Glutamatergic neuron (in vitro differentiated cells): ENCODE measurements around the gene PKP3. TPM values are rescaled to one million over a fixed set of nuclear protein-coding genes. Genes with fewer than 3 reads are reported as not detected.
A peak's percentile ranks its signal among the peaks of the same experiment; 100 is the strongest.

Experiments
- DNase-seq: peaks from one replicate; pipeline ENCODE4 v3.0.0; 2022
- H3K27ac Mint-ChIP-seq: one replicate; pipeline ENCODE4 v1.8.0; 2020; ENCODE audit warnings: mild to moderate bottlenecking, mixed read lengths, inconsistent platforms; ENCODE audit not compliant: unreplicated experiment
- H3K27me3 Mint-ChIP-seq: one replicate; pipeline ENCODE4 v1.8.0; 2020; ENCODE audit warnings: mild to moderate bottlenecking, moderate library complexity, mixed read lengths, inconsistent platforms; ENCODE audit not compliant: unreplicated experiment
- H3K36me3 Mint-ChIP-seq: one replicate; pipeline ENCODE4 v1.8.0; 2020; ENCODE audit warnings: mild to moderate bottlenecking, mixed read lengths, inconsistent platforms; ENCODE audit not compliant: unreplicated experiment
- H3K4me1 Mint-ChIP-seq: one replicate; pipeline ENCODE4 v1.8.0; 2020; ENCODE audit warnings: mild to moderate bottlenecking, low read depth, mixed read lengths, inconsistent platforms; ENCODE audit not compliant: unreplicated experiment
- H3K4me3 Mint-ChIP-seq: one replicate; pipeline ENCODE4 v1.8.0; 2020; ENCODE audit warnings: mild to moderate bottlenecking, mixed read lengths, inconsistent platforms; ENCODE audit not compliant: unreplicated experiment
- H3K9me3 Mint-ChIP-seq: one replicate; pipeline ENCODE4 v1.8.0; 2020; ENCODE audit warnings: mild to moderate bottlenecking, moderate library complexity, mixed read lengths, inconsistent platforms; ENCODE audit not compliant: unreplicated experiment
- CTCF ChIP-seq: fragments of 200-600 bp; sonication (generic); IDR thresholded peaks from one replicate; pipeline ENCODE4 v1.5.0; 2021; ENCODE audit not compliant: partially characterized antibody, unreplicated experiment
- total RNA-seq: library from RNA; stranded (reverse); fragmentation: NEBNext Ultra II Directional; extraction: Animal tissue kit (Norgen Biotek cat#: 25700); gene quantifications from one replicate; pipeline ENCODE4 v1.2.1, GENCODE V29; 2021; ENCODE audit not compliant: unreplicated experiment

PKP3 gene
- total RNA-seq, 1 donor from 2014 or later: not detected

- Mint-ChIP-seq H3K36me3 (peaks cover 17% of the 10 kb centered on the region), H3K9me3 (peaks cover 13% of the 10 kb centered on the region), H3K27ac (no peak overlapping the region), H3K27me3 (peaks cover 7% of the 10 kb centered on the region), H3K4me1 (no peaks in the 10 kb centered on the region), H3K4me3 (no peak overlapping the region)
- no peak for DNase-seq
- no peak for TF ChIP-seq CTCF
These were observed 2.6 kb upstream of the PKP3 start for GRCh38 chr11:391117-392017.

- H3K9me3 Mint-ChIP-seq: peaks cover 7% of the 10 kb centered on the region
- no peak overlapping the region for H3K27ac Mint-ChIP-seq
- DNase-seq: no peak
- no peaks in the 10 kb centered on the region for H3K4me1 Mint-ChIP-seq
- H3K27me3 Mint-ChIP-seq: peaks cover 7% of the 10 kb centered on the region
- no peak for TF ChIP-seq CTCF
- H3K36me3 Mint-ChIP-seq: peaks cover 9% of the 10 kb centered on the region
- H3K4me3 Mint-ChIP-seq: no peak overlapping the region
These were observed 1.8 kb upstream of the PKP3 start for GRCh38 chr11:392102-392777.

GRCh38 chr11:393219-394033 is 583 bp upstream of the PKP3 start:
- H3K4me3 Mint-ChIP-seq: no peak overlapping the region
- H3K9me3 Mint-ChIP-seq: peaks cover 8% of the 10 kb centered on the region
- no peak for TF ChIP-seq CTCF
- peaks cover 7% of the 10 kb centered on the region for H3K27me3 Mint-ChIP-seq
- H3K27ac Mint-ChIP-seq: no peak overlapping the region
- no peaks in the 10 kb centered on the region for H3K4me1 Mint-ChIP-seq
- DNase-seq: no peak
- peaks cover under 1% of the 10 kb centered on the region for H3K36me3 Mint-ChIP-seq

GRCh38 chr11:394858-395655 is 1.0 kb downstream of the PKP3 start:
- Mint-ChIP-seq H3K27ac (no peak overlapping the region), H3K4me1 (no peaks in the 10 kb centered on the region), H3K36me3 (no peaks in the 10 kb centered on the region), H3K4me3 (peak overlapping the region; percentile 55), H3K9me3 (peaks cover 4% of the 10 kb centered on the region), H3K27me3 (peaks cover 3% of the 10 kb centered on the region)
- no peak for TF ChIP-seq CTCF
- no peak for DNase-seq
